GM19452 (cell line): ENCODE data around the gene MRLN.

Experiments used
- ATAC-seq: cut with Tn5 transposase; IDR thresholded peaks from one replicate; pipeline ENCODE4 v1.9.1; 2021; ENCODE audit not compliant: unreplicated experiment

MRLN gene

GRCh38 chr10:59706851-59707797 lies 46.1 kb downstream of the MRLN start:
- ATAC-seq: no peak

GRCh38 chr10:59705931-59706330 lies 47.3 kb downstream of the MRLN start:
- ATAC-seq: no peak

- ATAC-seq: no peak
Observed at GRCh38 chr10:59704630-59705029, 48.6 kb downstream of the MRLN start.

- ATAC-seq: no peak
Observed at GRCh38 chr10:59702347-59702746, 50.9 kb downstream of the MRLN start.

GRCh38 chr10:59700709-59701108 lies 52.5 kb downstream of the MRLN start:
- ATAC-seq: no peak

GRCh38 chr10:59698326-59698725 lies 54.9 kb downstream of the MRLN start:
- no peak for ATAC-seq

- ATAC-seq: no peak
Observed at GRCh38 chr10:59695637-59696036, 57.6 kb downstream of the MRLN start.

- ATAC-seq: no peak
Observed at GRCh38 chr10:59694936-59695335, 58.3 kb downstream of the MRLN start.

GRCh38 chr10:59692113-59692512 lies 61.1 kb downstream of the MRLN start:
- ATAC-seq: no peak

GRCh38 chr10:59688921-59689351 lies 64.3 kb downstream of the MRLN start:
- ATAC-seq: no peak

- no peak for ATAC-seq
Observed at GRCh38 chr10:59687657-59688056, 65.6 kb downstream of the MRLN start.
